Ectodermal cell (in vitro differentiated cells): ENCODE results near the gene SLC1A1.
"Not testable (repeated sequence)": the region's sequence is repeated elsewhere in the genome, so short reads cannot be mapped to it uniquely, and the experiment has no call there.

ENCODE experiments used
- H3K27ac ChIP-seq: 2 replicates; pipeline ENCODE4 v1.7.0; 2013; ENCODE audit warnings: mild to moderate bottlenecking, low read depth, low read length; ENCODE audit not compliant: insufficient read depth, poor library complexity, severe bottlenecking
- H3K27me3 ChIP-seq: 2 replicates; pipeline ENCODE4 v1.7.0; 2013; ENCODE audit warnings: mild to moderate bottlenecking, low read length; ENCODE audit not compliant: insufficient read depth, control insufficient read depth, poor library complexity, severe bottlenecking
- H3K36me3 ChIP-seq: one replicate; pipeline ENCODE4 v1.7.0; 2013; ENCODE audit warnings: low read length; ENCODE audit not compliant: control insufficient read depth, insufficient read depth
- H3K4me1 ChIP-seq: one replicate; pipeline ENCODE4 v1.7.0; 2013; ENCODE audit warnings: low read length; ENCODE audit not compliant: control insufficient read depth, insufficient read depth
- H3K4me3 ChIP-seq: 2 replicates; pipeline ENCODE4 v1.7.0; 2013; ENCODE audit warnings: low read depth, low read length, control low read depth; ENCODE audit not compliant: insufficient read depth
- H3K9me3 ChIP-seq: 2 replicates; pipeline ENCODE4 v1.7.0; 2013; ENCODE audit warnings: mild to moderate bottlenecking, low read length, moderate library complexity; ENCODE audit not compliant: control insufficient read depth
- WGBS, 2 experiments: methylation state at CpG; one replicate each; pipeline ENCODE4 v1.1.7; 2013; ENCODE audit warnings: missing lambda C conversion rate in 2 of 2; 5-methylcytosine and 5-hydroxymethylcytosine counted together

SLC1A1 gene

GRCh38 chr9:4514252-4515128 lies 24.2 kb downstream of the SLC1A1 start:
- Histone ChIP-seq H3K27ac (no peak overlapping the region), H3K4me3 (no peak overlapping the region), H3K36me3 (no peaks in the 10 kb centered on the region), H3K4me1 (no peaks in the 10 kb centered on the region), H3K27me3 (no peaks in the 10 kb centered on the region), H3K9me3 (no peaks in the 10 kb centered on the region)
- WGBS, 2 experiments: 62 to 63% methylated on average over 8 of the region's 8 CpGs

GRCh38 chr9:4515958-4516375 lies 25.7 kb downstream of the SLC1A1 start:
- H3K9me3 ChIP-seq: no peaks in the 10 kb centered on the region
- H3K4me3 ChIP-seq: no peak overlapping the region
- no peaks in the 10 kb centered on the region for H3K36me3 ChIP-seq
- H3K4me1 ChIP-seq: no peaks in the 10 kb centered on the region
- H3K27me3 ChIP-seq: no peaks in the 10 kb centered on the region
- no peak overlapping the region for H3K27ac ChIP-seq
- 91 to 95% methylated on average over 1 of the region's 1 CpG for WGBS, 2 experiments

- Histone ChIP-seq H3K27me3 (no peaks in the 10 kb centered on the region), H3K4me3 (no peak overlapping the region), H3K4me1 (no peaks in the 10 kb centered on the region), H3K27ac (no peak overlapping the region), H3K36me3 (no peaks in the 10 kb centered on the region), H3K9me3 (no peaks in the 10 kb centered on the region)
- 90 to 91% methylated on average over 6 of the region's 6 CpGs for WGBS, 2 experiments
Measured at GRCh38 chr9:4517274-4517673, 27.0 kb downstream of the SLC1A1 start.

GRCh38 chr9:4519604-4520003 lies 29.3 kb downstream of the SLC1A1 start:
- no peak overlapping the region for H3K27ac ChIP-seq
- no peak overlapping the region for H3K4me3 ChIP-seq
- 88 to 93% methylated on average over 1 to 2 of the region's 2 CpGs for WGBS, 2 experiments
- no peaks in the 10 kb centered on the region for H3K27me3 ChIP-seq
- no peaks in the 10 kb centered on the region for H3K4me1 ChIP-seq
- H3K36me3 ChIP-seq: no peaks in the 10 kb centered on the region
- H3K9me3 ChIP-seq: no peaks in the 10 kb centered on the region

- no peaks in the 10 kb centered on the region for H3K4me1 ChIP-seq
- H3K36me3 ChIP-seq: no peaks in the 10 kb centered on the region
- H3K27ac ChIP-seq: no peak overlapping the region
- H3K4me3 ChIP-seq: no peak overlapping the region
- no peaks in the 10 kb centered on the region for H3K9me3 ChIP-seq
- 83 to 89% methylated on average over 2 of the region's 2 CpGs for WGBS, 2 experiments
- no peaks in the 10 kb centered on the region for H3K27me3 ChIP-seq
Measured at GRCh38 chr9:4520055-4520454, 29.8 kb downstream of the SLC1A1 start.

- H3K27ac ChIP-seq: no peak overlapping the region
- no peaks in the 10 kb centered on the region for H3K27me3 ChIP-seq
- no peak overlapping the region for H3K4me3 ChIP-seq
- no peaks in the 10 kb centered on the region for H3K4me1 ChIP-seq
- 93 to 94% methylated on average over 6 of the region's 6 CpGs for WGBS, 2 experiments
- no peaks in the 10 kb centered on the region for H3K36me3 ChIP-seq
- no peaks in the 10 kb centered on the region for H3K9me3 ChIP-seq
Measured at GRCh38 chr9:4530375-4530774, 40.1 kb downstream of the SLC1A1 start.

GRCh38 chr9:4530831-4531230 lies 40.6 kb downstream of the SLC1A1 start:
- H3K4me3 ChIP-seq, H3K36me3 ChIP-seq, H3K27ac ChIP-seq, H3K9me3 ChIP-seq, H3K4me1 ChIP-seq, H3K27me3 ChIP-seq: not testable (repeated sequence)
- 92 to 95% methylated on average over 3 of the region's 3 CpGs for WGBS, 2 experiments

GRCh38 chr9:4531355-4531754 lies 41.1 kb downstream of the SLC1A1 start:
- WGBS, 2 experiments: 69 to 71% methylated on average over 8 of the region's 8 CpGs
- H3K27ac ChIP-seq, H3K4me1 ChIP-seq, H3K9me3 ChIP-seq, H3K27me3 ChIP-seq, H3K4me3 ChIP-seq, H3K36me3 ChIP-seq: not testable (repeated sequence)

GRCh38 chr9:4533881-4534280 lies 43.6 kb downstream of the SLC1A1 start:
- H3K27me3 ChIP-seq, H3K4me1 ChIP-seq, H3K9me3 ChIP-seq, H3K36me3 ChIP-seq, H3K4me3 ChIP-seq, H3K27ac ChIP-seq: not testable (repeated sequence)
- WGBS, 2 experiments: 100% methylated on average over 1 of the region's 2 CpGs; no CpG with 5 or more reads in 1 of the 2 experiments

GRCh38 chr9:4536196-4536595 lies 45.9 kb downstream of the SLC1A1 start:
- not testable (repeated sequence) for H3K36me3 ChIP-seq, H3K27me3 ChIP-seq, H3K4me1 ChIP-seq, H3K27ac ChIP-seq, H3K4me3 ChIP-seq, H3K9me3 ChIP-seq
- WGBS, 2 experiments: 67 to 88% methylated on average over 1 of the region's 1 CpG
